HCT116 (cell line): ENCODE measurements around the gene GRM8.

Experiments used
- CBX3 ChIP-seq: IDR thresholded peaks from 2 replicates; pipeline ENCODE4 v1.6.1; 2012; ENCODE audit warnings: low read depth
- CEBPB ChIP-seq: IDR thresholded peaks from 2 replicates; pipeline ENCODE4 v1.6.1; 2012; ENCODE audit warnings: low read depth
- EZH2phosphoT487 ChIP-seq: fragments of 200-600 bp; IDR thresholded peaks from 2 replicates; pipeline ENCODE4 v1.6.1; 2018; ENCODE audit warnings: antibody characterized with exemption, borderline replicate concordance
- FOSL1 ChIP-seq: IDR thresholded peaks from 2 replicates; pipeline ENCODE4 v1.6.1; 2012; ENCODE audit warnings: low read depth
- POLR2A ChIP-seq: IDR thresholded peaks from 2 replicates; pipeline ENCODE4 v1.7.0; 2011; ENCODE audit warnings: borderline replicate concordance; ENCODE audit not compliant: insufficient read depth, insufficient read length; ENCODE audit errors: extremely low read depth
- POLR2AphosphoS5 ChIP-seq: IDR thresholded peaks from 2 replicates; pipeline ENCODE4 v1.6.1; 2011; ENCODE audit warnings: mild to moderate bottlenecking, low read depth, low read length, moderate library complexity
- SIN3A ChIP-seq: IDR thresholded peaks from 2 replicates; pipeline ENCODE4 v1.6.1; 2012; ENCODE audit warnings: low read depth
- YY1 ChIP-seq: IDR thresholded peaks from 2 replicates; pipeline ENCODE4 v1.6.1; 2011; ENCODE audit warnings: low read length, low read depth, moderate library complexity, mild to moderate bottlenecking; ENCODE audit not compliant: insufficient replicate concordance; ENCODE audit errors: extremely low read depth
- TF ChIP-seq, protein P1 (sequence below), 3 experiments: fragments of 200-600 bp in 1 of 3; sonication (generic) in 1 of 3; IDR thresholded peaks in 2 of 3; conservative IDR thresholded peaks in 1 of 3; 2 replicates each; pipeline ENCODE4 v1.5.1; 2012 to 2017; ENCODE audit warnings: low read depth in 2 of 3, low read length in 2 of 3, antibody characterized with exemption in 1 of 3, borderline replicate concordance in 1 of 3, control low read depth in 1 of 3, mild to moderate bottlenecking in 1 of 3, mixed read lengths in 1 of 3, mixed run types in 1 of 3, moderate library complexity in 1 of 3; ENCODE audit not compliant: insufficient read depth in 1 of 3
- TF ChIP-seq, protein P2 (sequence below): IDR thresholded peaks from 2 replicates; pipeline ENCODE4 v1.6.1; 2011; ENCODE audit warnings: mild to moderate bottlenecking, low read length, moderate library complexity; ENCODE audit not compliant: insufficient replicate concordance; ENCODE audit errors: extremely low read depth
- TF ChIP-seq, protein P3 (sequence below): IDR thresholded peaks from 2 replicates; pipeline ENCODE4 v1.6.1; 2012
- TF ChIP-seq, protein P4 (sequence below): IDR thresholded peaks from 2 replicates; pipeline ENCODE4 v1.6.1; 2012; ENCODE audit warnings: low read depth

- TF ChIP-seq, protein P1, sequence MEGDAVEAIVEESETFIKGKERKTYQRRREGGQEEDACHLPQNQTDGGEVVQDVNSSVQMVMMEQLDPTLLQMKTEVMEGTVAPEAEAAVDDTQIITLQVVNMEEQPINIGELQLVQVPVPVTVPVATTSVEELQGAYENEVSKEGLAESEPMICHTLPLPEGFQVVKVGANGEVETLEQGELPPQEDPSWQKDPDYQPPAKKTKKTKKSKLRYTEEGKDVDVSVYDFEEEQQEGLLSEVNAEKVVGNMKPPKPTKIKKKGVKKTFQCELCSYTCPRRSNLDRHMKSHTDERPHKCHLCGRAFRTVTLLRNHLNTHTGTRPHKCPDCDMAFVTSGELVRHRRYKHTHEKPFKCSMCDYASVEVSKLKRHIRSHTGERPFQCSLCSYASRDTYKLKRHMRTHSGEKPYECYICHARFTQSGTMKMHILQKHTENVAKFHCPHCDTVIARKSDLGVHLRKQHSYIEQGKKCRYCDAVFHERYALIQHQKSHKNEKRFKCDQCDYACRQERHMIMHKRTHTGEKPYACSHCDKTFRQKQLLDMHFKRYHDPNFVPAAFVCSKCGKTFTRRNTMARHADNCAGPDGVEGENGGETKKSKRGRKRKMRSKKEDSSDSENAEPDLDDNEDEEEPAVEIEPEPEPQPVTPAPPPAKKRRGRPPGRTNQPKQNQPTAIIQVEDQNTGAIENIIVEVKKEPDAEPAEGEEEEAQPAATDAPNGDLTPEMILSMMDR (IDR thresholded peaks at IDR 0.05 in 2 of 3, conservative IDR thresholded peaks at IDR 0.05 in 1 of 3; ENCODE audit: borderline replicate concordance in 1 of 3, insufficient read depth in 1 of 3, low read depth in 2 of 3, low read length in 2 of 3), result no peak
- no peak for TF ChIP-seq POLR2A
- TF ChIP-seq POLR2AphosphoS5, result no peak
- TF ChIP-seq, protein P2, sequence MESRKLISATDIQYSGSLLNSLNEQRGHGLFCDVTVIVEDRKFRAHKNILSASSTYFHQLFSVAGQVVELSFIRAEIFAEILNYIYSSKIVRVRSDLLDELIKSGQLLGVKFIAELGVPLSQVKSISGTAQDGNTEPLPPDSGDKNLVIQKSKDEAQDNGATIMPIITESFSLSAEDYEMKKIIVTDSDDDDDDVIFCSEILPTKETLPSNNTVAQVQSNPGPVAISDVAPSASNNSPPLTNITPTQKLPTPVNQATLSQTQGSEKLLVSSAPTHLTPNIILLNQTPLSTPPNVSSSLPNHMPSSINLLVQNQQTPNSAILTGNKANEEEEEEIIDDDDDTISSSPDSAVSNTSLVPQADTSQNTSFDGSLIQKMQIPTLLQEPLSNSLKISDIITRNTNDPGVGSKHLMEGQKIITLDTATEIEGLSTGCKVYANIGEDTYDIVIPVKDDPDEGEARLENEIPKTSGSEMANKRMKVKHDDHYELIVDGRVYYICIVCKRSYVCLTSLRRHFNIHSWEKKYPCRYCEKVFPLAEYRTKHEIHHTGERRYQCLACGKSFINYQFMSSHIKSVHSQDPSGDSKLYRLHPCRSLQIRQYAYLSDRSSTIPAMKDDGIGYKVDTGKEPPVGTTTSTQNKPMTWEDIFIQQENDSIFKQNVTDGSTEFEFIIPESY, result no peak
- TF ChIP-seq, protein P3, sequence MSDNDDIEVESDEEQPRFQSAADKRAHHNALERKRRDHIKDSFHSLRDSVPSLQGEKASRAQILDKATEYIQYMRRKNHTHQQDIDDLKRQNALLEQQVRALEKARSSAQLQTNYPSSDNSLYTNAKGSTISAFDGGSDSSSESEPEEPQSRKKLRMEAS, result no peak
- TF ChIP-seq CEBPB, result no peak
- TF ChIP-seq, protein P4, sequence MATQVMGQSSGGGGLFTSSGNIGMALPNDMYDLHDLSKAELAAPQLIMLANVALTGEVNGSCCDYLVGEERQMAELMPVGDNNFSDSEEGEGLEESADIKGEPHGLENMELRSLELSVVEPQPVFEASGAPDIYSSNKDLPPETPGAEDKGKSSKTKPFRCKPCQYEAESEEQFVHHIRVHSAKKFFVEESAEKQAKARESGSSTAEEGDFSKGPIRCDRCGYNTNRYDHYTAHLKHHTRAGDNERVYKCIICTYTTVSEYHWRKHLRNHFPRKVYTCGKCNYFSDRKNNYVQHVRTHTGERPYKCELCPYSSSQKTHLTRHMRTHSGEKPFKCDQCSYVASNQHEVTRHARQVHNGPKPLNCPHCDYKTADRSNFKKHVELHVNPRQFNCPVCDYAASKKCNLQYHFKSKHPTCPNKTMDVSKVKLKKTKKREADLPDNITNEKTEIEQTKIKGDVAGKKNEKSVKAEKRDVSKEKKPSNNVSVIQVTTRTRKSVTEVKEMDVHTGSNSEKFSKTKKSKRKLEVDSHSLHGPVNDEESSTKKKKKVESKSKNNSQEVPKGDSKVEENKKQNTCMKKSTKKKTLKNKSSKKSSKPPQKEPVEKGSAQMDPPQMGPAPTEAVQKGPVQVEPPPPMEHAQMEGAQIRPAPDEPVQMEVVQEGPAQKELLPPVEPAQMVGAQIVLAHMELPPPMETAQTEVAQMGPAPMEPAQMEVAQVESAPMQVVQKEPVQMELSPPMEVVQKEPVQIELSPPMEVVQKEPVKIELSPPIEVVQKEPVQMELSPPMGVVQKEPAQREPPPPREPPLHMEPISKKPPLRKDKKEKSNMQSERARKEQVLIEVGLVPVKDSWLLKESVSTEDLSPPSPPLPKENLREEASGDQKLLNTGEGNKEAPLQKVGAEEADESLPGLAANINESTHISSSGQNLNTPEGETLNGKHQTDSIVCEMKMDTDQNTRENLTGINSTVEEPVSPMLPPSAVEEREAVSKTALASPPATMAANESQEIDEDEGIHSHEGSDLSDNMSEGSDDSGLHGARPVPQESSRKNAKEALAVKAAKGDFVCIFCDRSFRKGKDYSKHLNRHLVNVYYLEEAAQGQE, result no peak
- TF ChIP-seq SIN3A, result no peak
- TF ChIP-seq YY1, result no peak
- TF ChIP-seq EZH2phosphoT487, result no peak
- no peak for TF ChIP-seq CBX3
- no peak for TF ChIP-seq FOSL1
These were observed 37.6 kb downstream of the GRM8 start for GRCh38 chr7:127214956-127215718.
